Sigmoid colon (tissue), 7 donors: ENCODE results near the gene GRAMD4. TPM values are rescaled to one million over a fixed set of nuclear protein-coding genes. Genes with fewer than 3 reads are reported as not detected.

Source experiments
- DNase-seq: peaks from one replicate; pipeline ENCODE4 v3.0.0-alpha.2; 2019
- H3K27ac ChIP-seq, 4 donors: fragments of 200-600 bp; sonication (generic); one replicate each; pipeline ENCODE4 v1.5.1; 2016 to 2019; ENCODE audit warnings: mild to moderate bottlenecking in 1 of 4
- H3K27me3 ChIP-seq, 3 donors: fragments of 200-600 bp; sonication (generic); one replicate each; pipeline ENCODE4 v1.5.1; 2019; ENCODE audit warnings: mild to moderate bottlenecking in 1 of 3
- H3K36me3 ChIP-seq, 4 donors: fragments of 200-600 bp; sonication (generic); one replicate each; pipeline ENCODE4 v1.5.1; 2016 to 2019
- H3K4me1 ChIP-seq, 4 donors: fragments of 200-600 bp; sonication (generic); one replicate each; pipeline ENCODE4 v1.5.1; 2017 to 2019
- H3K4me3 ChIP-seq, 4 donors: fragments of 200-600 bp; sonication (generic); one replicate each; pipeline ENCODE4 v1.5.1; 2017 to 2019; ENCODE audit warnings: mild to moderate bottlenecking in 2 of 4, moderate library complexity in 1 of 4
- H3K9me3 ChIP-seq, 4 donors: fragments of 200-600 bp in 3 of 4; sonication (generic) in 3 of 4; one replicate each; pipeline versions ENCODE4 v1.5.1 to v1.6.1; 2013 to 2019
- CTCF ChIP-seq, 4 experiments: fragments of 450-650 bp in 3 of 4; fragments of 200-600 bp in 1 of 4; IDR thresholded peaks; one replicate each; pipeline ENCODE4 v1.5.1; 2016 to 2019; ENCODE audit warnings: antibody characterized with exemption in 4 of 4, mild to moderate bottlenecking in 3 of 4, moderate library complexity in 2 of 4
- EP300 ChIP-seq, 4 donors: sonication (generic); formaldehyde crosslinking; IDR thresholded peaks; one replicate each; pipeline ENCODE4 v1.6.1; 2017; ENCODE audit warnings: antibody characterized with exemption in 4 of 4
- POLR2A ChIP-seq, 2 donors: fragments of 450-650 bp; IDR thresholded peaks; one replicate each; pipeline ENCODE4 v1.6.1; 2016; ENCODE audit warnings: antibody characterized with exemption in 2 of 2, mild to moderate bottlenecking in 2 of 2, moderate library complexity in 2 of 2
- POLR2AphosphoS5 ChIP-seq, 4 donors: sonication (generic); formaldehyde crosslinking; IDR thresholded peaks; one replicate each; pipeline ENCODE4 v1.6.1; 2017; ENCODE audit warnings: antibody characterized with exemption in 4 of 4
- WGBS, 2 donors: extraction: QIAGEN DNeasy Blood & Tissue Kit; methylation state at CpG; one replicate each; pipeline ENCODE4 v1.1.7; 2013; 5-methylcytosine and 5-hydroxymethylcytosine counted together
- intact Hi-C: fragments of 100-400 bp; cut with DNase I; formaldehyde crosslinking; loops from one replicate; pipeline ENCODE4 v1.15.1; 2023
- polyA plus RNA-seq, 3 donors: library from polyadenylated mRNA; stranded (reverse); fragments of 200-250 nt; gene quantifications; one replicate each; pipeline ENCODE4 v1.2.3, GENCODE V29; 2013
- total RNA-seq, 4 donors: library from RNA; depleted of rRNA; stranded (reverse); fragments of >200 nt; gene quantifications; one replicate each; pipeline ENCODE4 v1.1.0, GENCODE V29; 2016
- donor health status: healthy with polysubstance abuse.
- donor health status: Bipolar disorder and iron deficiency.
- donor health status: healthy.

GRAMD4 gene
- total and polyA plus RNA-seq, 7 donors, result 11.6 to 57.2 (median 23.5) TPM

- Histone ChIP-seq H3K27ac (peak overlapping the region in 1 of 4 donors; percentile 50), H3K36me3 (peaks cover 0 to 21% (median 0%) of the 10 kb centered on the region in 4 donors)
- TF ChIP-seq EP300 (IDR thresholded peaks at IDR 0.05) (no peak), CTCF (IDR thresholded peaks at IDR 0.05) (no peak), POLR2AphosphoS5 (IDR thresholded peaks at IDR 0.05) (no peak), POLR2A (IDR thresholded peaks at IDR 0.05) (no peak)
Observed at GRCh38 chr22:46679706-46680269, 59.6 kb downstream of the GRAMD4 start.

GRCh38 chr22:46681010-46681409, 60.8 kb downstream of the GRAMD4 start:
- Histone ChIP-seq H3K36me3 (peaks cover 0 to 15% (median 0%) of the 10 kb centered on the region in 4 donors), H3K27me3 (no peaks in the 10 kb centered on the region), H3K27ac (no peak overlapping the region), H3K4me3 (no peak overlapping the region), H3K9me3 (no peaks in the 10 kb centered on the region), H3K4me1 (peaks cover 0 to 12% (median under 1%) of the 10 kb centered on the region in 4 donors)
- TF ChIP-seq CTCF (IDR thresholded peaks at IDR 0.05) (peak in 1 of 4 experiments; percentile 16), POLR2AphosphoS5 (IDR thresholded peaks at IDR 0.05) (no peak), POLR2A (IDR thresholded peaks at IDR 0.05) (no peak), EP300 (IDR thresholded peaks at IDR 0.05) (no peak)
- WGBS, 2 donors, result 82 to 84% methylated on average over 7 of the region's 7 CpGs
- intact Hi-C loops, result no loop called here
- DNase-seq, result no peak

More at GRCh38 chr22:46679706-46680269, 59.6 kb downstream of the GRAMD4 start:
- no peak for DNase-seq
- intact Hi-C loops, result no loop called here
- no peak overlapping the region for H3K4me3 ChIP-seq
- peaks cover 0 to 12% (median 0%) of the 10 kb centered on the region in 4 donors for H3K4me1 ChIP-seq
- WGBS, 2 donors, result 83 to 86% methylated on average over 16 of the region's 16 CpGs
- no peaks in the 10 kb centered on the region for H3K27me3 ChIP-seq
- H3K9me3 ChIP-seq, result no peaks in the 10 kb centered on the region

GRCh38 chr22:46682011-46682731, 62.0 kb downstream of the GRAMD4 start:
- peaks cover 0 to 20% (median 3%) of the 10 kb centered on the region in 4 donors for H3K4me1 ChIP-seq
- H3K27me3 ChIP-seq, result no peaks in the 10 kb centered on the region
- DNase-seq, result no peak
- peaks cover 0 to 26% (median 0%) of the 10 kb centered on the region in 4 donors for H3K36me3 ChIP-seq
- 93 to 94% methylated on average over 19 of the region's 19 CpGs for WGBS, 2 donors
- no peak for TF ChIP-seq CTCF (IDR thresholded peaks at IDR 0.05)
- TF ChIP-seq EP300 (IDR thresholded peaks at IDR 0.05), result no peak
- no peak for TF ChIP-seq POLR2A (IDR thresholded peaks at IDR 0.05)
- no peak for TF ChIP-seq POLR2AphosphoS5 (IDR thresholded peaks at IDR 0.05)
- no peak overlapping the region for H3K27ac ChIP-seq
- H3K4me3 ChIP-seq, result no peak overlapping the region
- intact Hi-C loops, result no loop called here
- H3K9me3 ChIP-seq, result no peaks in the 10 kb centered on the region

GRCh38 chr22:46684706-46685105, 64.5 kb downstream of the GRAMD4 start:
- Histone ChIP-seq H3K4me3 (no peak overlapping the region), H3K4me1 (peaks cover 0 to 13% (median 3%) of the 10 kb centered on the region in 4 donors), H3K27ac (peak overlapping the region in 3 of 4 donors; percentile 4 to 49 (median 12)), H3K27me3 (no peaks in the 10 kb centered on the region), H3K36me3 (peaks cover 0 to 41% (median 8%) of the 10 kb centered on the region in 4 donors), H3K9me3 (no peaks in the 10 kb centered on the region)
- DNase-seq, result no peak
- WGBS, 2 donors, result 24 to 48% methylated on average over 10 of the region's 10 CpGs
- TF ChIP-seq POLR2A (IDR thresholded peaks at IDR 0.05) (no peak), EP300 (IDR thresholded peaks at IDR 0.05) (no peak), POLR2AphosphoS5 (IDR thresholded peaks at IDR 0.05) (no peak), CTCF (IDR thresholded peaks at IDR 0.05) (no peak)
- intact Hi-C loops, result no loop called here
